ENCODE measurements around the gene KCNIP1.

KCNIP1 gene

GRCh38 chr5:170491479-170491878 lies 12.3 kb upstream of the KCNIP1 start:
- no peaks in the 10 kb centered on the region for H3K4me1 ChIP-seq (ENCODE audit: control insufficient read depth, insufficient read depth, low read length)
- H3K27ac ChIP-seq (ENCODE audit: extremely low read depth, low read depth, low read length), result no peak overlapping the region
- no peak for TF ChIP-seq ZNF274 (IDR thresholded peaks at IDR 0.05; ENCODE audit: low read length)
- TF ChIP-seq ZNF274 (tag by site-specific recombination; IDR thresholded peaks at IDR 0.05; ENCODE audit: borderline replicate concordance), result no peak
- peak; percentile 35; the same call in 1 of the 2 replicates for TF ChIP-seq GLIS1 (tag by site-specific recombination; IDR thresholded peaks at IDR 0.05)
- no peak overlapping the region for H3K4me3 ChIP-seq (ENCODE audit: low read depth, low read length)
- ChIA-PET POLR2A (interaction anchor here (1.0 kb wide), 1 partner anchor 9 kb away, joined by 3 read pairs; no protein-coding TSS in a partner anchor), CTCF (interaction anchor here (1.2 kb wide), 2 partner anchors 57 to 224 kb away, joined by 3 to 6 read pairs; no protein-coding TSS in a partner anchor)
- H3K9me3 ChIP-seq (ENCODE audit: control insufficient read depth, insufficient read depth, low read depth, low read length), result no peaks in the 10 kb centered on the region
- H3K36me3 ChIP-seq (ENCODE audit: control insufficient read depth in 2 of 2, insufficient read depth in 1 of 2, low read length in 2 of 2), result no peaks in the 10 kb centered on the region

GRCh38 chr5:170493028-170493820 lies 10.6 kb upstream of the KCNIP1 start:
- Histone ChIP-seq H3K4me1 (ENCODE audit: control insufficient read depth, insufficient read depth, low read length) (no peaks in the 10 kb centered on the region), H3K4me3 (ENCODE audit: low read depth, low read length) (no peak overlapping the region), H3K27ac (ENCODE audit: extremely low read depth, low read depth, low read length) (no peak overlapping the region), H3K9me3 (ENCODE audit: control insufficient read depth, insufficient read depth, low read depth, low read length) (no peaks in the 10 kb centered on the region), H3K36me3 (ENCODE audit: control insufficient read depth in 2 of 2, insufficient read depth in 1 of 2, low read length in 2 of 2) (no peaks in the 10 kb centered on the region)
- TF ChIP-seq PRDM6 (tag by site-specific recombination; IDR thresholded peaks at IDR 0.05) (no peak), BCL11B (tag by site-specific recombination; IDR thresholded peaks at IDR 0.05; ENCODE audit: low read depth) (no peak), GLI4 (tag by site-specific recombination; IDR thresholded peaks at IDR 0.05) (no peak), HIC1 (tag by site-specific recombination; IDR thresholded peaks at IDR 0.05) (no peak), ZNF561 (tag by site-specific recombination; IDR thresholded peaks at IDR 0.05; ENCODE audit: borderline replicate concordance) (no peak), ZNF600 (tag by site-specific recombination; IDR thresholded peaks at IDR 0.05) (no peak), YY1 (tag by site-specific recombination; IDR thresholded peaks at IDR 0.05) (no peak), ZNF660 (tag by site-specific recombination; IDR thresholded peaks at IDR 0.05) (no peak), ZSCAN18 (tag by site-specific recombination; IDR thresholded peaks at IDR 0.05) (no peak), ZNF148 (tag by site-specific recombination; IDR thresholded peaks at IDR 0.05; ENCODE audit: borderline replicate concordance) (no peak), ZNF311 (tag by site-specific recombination; IDR thresholded peaks at IDR 0.05; ENCODE audit: borderline replicate concordance) (no peak), ZNF555 (tag by site-specific recombination; conservative IDR thresholded peaks at IDR 0.05) (no peak), ZNF510 (tag by site-specific recombination; IDR thresholded peaks at IDR 0.05; ENCODE audit: insufficient replicate concordance) (no peak), KLF10 (tag by site-specific recombination; IDR thresholded peaks at IDR 0.05) (no peak), ZIC2 (tag by site-specific recombination; IDR thresholded peaks at IDR 0.05) (no peak)
- POLR2A ChIA-PET, result no interaction called here
- CTCF ChIA-PET, result interaction anchor here (0.6 to 1.9 kb wide), 2 partner anchors 16 to 816 kb away, joined by 4 to 7 read pairs; partner anchors contain the start of gene TLX3

Measured in HEK293 (cell line).